ENCODE measurements around the gene CST9.
"Not testable (repeated sequence)": the region's sequence is repeated elsewhere in the genome, so short reads cannot be mapped to it uniquely, and the experiment has no call there.

CST9 gene

GRCh38 chr20:23637282-23638221 is 31.8 kb upstream of the CST9 start, which contains the start of gene CST3:
CST3 (minus strand) TSS chr20:23637955; CDS start chr20:23637862, 93 bp downstream.
- peak; percentile 98 for DNase-seq (ENCODE audit: low spot score)

GRCh38 chr20:23636908-23637281 is 31.2 kb upstream of the CST9 start:
- no peak for DNase-seq (ENCODE audit: low spot score)

- DNase-seq (ENCODE audit: low spot score) = no peak
Observed at GRCh38 chr20:23636182-23636907, 30.6 kb upstream of the CST9 start.

- DNase-seq (ENCODE audit: low spot score) = not testable (repeated sequence)
Observed at GRCh38 chr20:23635768-23636090, 30.0 kb upstream of the CST9 start.

GRCh38 chr20:23634985-23635767 is 29.5 kb upstream of the CST9 start:
- no peak for DNase-seq (ENCODE audit: low spot score)

GRCh38 chr20:23634044-23634801 is 28.5 kb upstream of the CST9 start:
- no peak for DNase-seq (ENCODE audit: low spot score)

GRCh38 chr20:23632711-23633573 is 27.2 kb upstream of the CST9 start:
- DNase-seq (ENCODE audit: low spot score) = no peak

- no peak for DNase-seq (ENCODE audit: low spot score)
Observed at GRCh38 chr20:23631981-23632710, 26.4 kb upstream of the CST9 start.

- no peak for DNase-seq (ENCODE audit: low spot score)
Observed at GRCh38 chr20:23631226-23631822, 25.6 kb upstream of the CST9 start.

GRCh38 chr20:23630392-23630849 is 24.7 kb upstream of the CST9 start:
- DNase-seq (ENCODE audit: low spot score) = no peak

- no peak for DNase-seq (ENCODE audit: low spot score)
Observed at GRCh38 chr20:23629542-23630391, 24.1 kb upstream of the CST9 start.

- peak; percentile 98 for DNase-seq (ENCODE audit: low spot score)
Observed at GRCh38 chr20:23629017-23629541, 23.4 kb upstream of the CST9 start.

GRCh38 chr20:23628402-23629016 is 22.8 kb upstream of the CST9 start:
- DNase-seq (ENCODE audit: low spot score) = no peak

- DNase-seq (ENCODE audit: low spot score) = peak; percentile 94
Observed at GRCh38 chr20:23627501-23627900, 21.8 kb upstream of the CST9 start.

- DNase-seq (ENCODE audit: low spot score) = no peak
Observed at GRCh38 chr20:23626040-23626620, 20.4 kb upstream of the CST9 start.

- DNase-seq (ENCODE audit: low spot score) = no peak
Observed at GRCh38 chr20:23625236-23625964, 19.7 kb upstream of the CST9 start.

- no peak for DNase-seq (ENCODE audit: low spot score)
Observed at GRCh38 chr20:23624324-23624691, 18.6 kb upstream of the CST9 start.
